D341Med (cell line): Measurements from ENCODE around the gene GPR33.
"Not testable (repeated sequence)": the region's sequence is repeated elsewhere in the genome, so short reads cannot be mapped to it uniquely, and the experiment has no call there.

ENCODE experiments used
- DNase-seq: peaks from one replicate; pipeline ENCODE4 v3.0.0; 2012; ENCODE audit warnings: low spot score

GPR33 gene

GRCh38 chr14:31457665-31458659 lies 29.9 kb downstream of the GPR33 start:
- DNase-seq, result no peak

GRCh38 chr14:31456841-31457664 lies 30.8 kb downstream of the GPR33 start, which contains the start of gene DTD2:
Gene DTD2, minus strand, starts transcription at chr14:31457506. Its CDS starts 113 bp downstream, at chr14:31457393.
- peak; percentile 97 for DNase-seq

- peak; percentile 39 for DNase-seq
These were observed 37.7 kb downstream of the GPR33 start for GRCh38 chr14:31449971-31450610.

- DNase-seq, result no peak
These were observed 38.7 kb downstream of the GPR33 start for GRCh38 chr14:31449136-31449535.

- DNase-seq, result no peak
These were observed 42.1 kb downstream of the GPR33 start for GRCh38 chr14:31445703-31446102.

- DNase-seq, result no peak
These were observed 45.6 kb downstream of the GPR33 start for GRCh38 chr14:31442284-31442683.

GRCh38 chr14:31441273-31442111 lies 46.3 kb downstream of the GPR33 start:
- DNase-seq, result no peak

- no peak for DNase-seq
These were observed 47.6 kb downstream of the GPR33 start for GRCh38 chr14:31440280-31440679.

- no peak for DNase-seq
These were observed 48.3 kb downstream of the GPR33 start for GRCh38 chr14:31439561-31439960.

- not testable (repeated sequence) for DNase-seq
These were observed 50.7 kb downstream of the GPR33 start for GRCh38 chr14:31437045-31437691.

GRCh38 chr14:31435276-31435675 lies 52.6 kb downstream of the GPR33 start:
- DNase-seq, result no peak
